ENCODE data around the gene DPF3. TPM values are rescaled to one million over a fixed set of nuclear protein-coding genes. Genes with fewer than 3 reads are reported as not detected.

The DPF3 gene
- total RNA-seq, 1 experiment from 2014 or later, result 1.9 TPM

GRCh38 chr14:72815430-72815829 is 78.5 kb downstream of the DPF3 start:
- H3K36me3 Mint-ChIP-seq (ENCODE audit: insufficient read depth, unreplicated experiment), result no peaks in the 10 kb centered on the region
- POLR2A ChIA-PET, result interaction anchor here (0.7 kb wide), 1 partner anchor 48 kb away, joined by 3 read pairs; no protein-coding TSS in a partner anchor
- intact Hi-C loops (cut with micrococcal nuclease), result no loop called here
- CTCF ChIA-PET, result interaction anchor here (0.6 to 0.7 kb wide), 2 partner anchors 59 to 1810 kb away, joined by 3 read pairs; no protein-coding TSS in a partner anchor
- no peak overlapping the region for H3K27ac Mint-ChIP-seq (ENCODE audit: low read depth, unreplicated experiment)
- no peak overlapping the region for H3K4me3 Mint-ChIP-seq (ENCODE audit: unreplicated experiment)
- DNase-seq (ENCODE audit: unreplicated experiment), result no peak
- BruUV-seq (replicated peaks), result no TSS peak
- H3K9me3 Mint-ChIP-seq (ENCODE audit: unreplicated experiment), result no peaks in the 10 kb centered on the region
- peaks cover 2% of the 10 kb centered on the region for H3K4me1 Mint-ChIP-seq (ENCODE audit: insufficient read depth, unreplicated experiment)
- no peaks in the 10 kb centered on the region for H3K27me3 Mint-ChIP-seq (ENCODE audit: insufficient read depth, unreplicated experiment)
- TF ChIP-seq CTCF (IDR thresholded peaks at IDR 0.05; ENCODE audit: unreplicated experiment), result no peak

- DNase-seq (ENCODE audit: unreplicated experiment), result no peak
- H3K36me3 Mint-ChIP-seq (ENCODE audit: insufficient read depth, unreplicated experiment), result no peaks in the 10 kb centered on the region
- no TSS peak for BruUV-seq (replicated peaks)
- TF ChIP-seq CTCF (IDR thresholded peaks at IDR 0.05; ENCODE audit: unreplicated experiment), result no peak
- H3K27me3 Mint-ChIP-seq (ENCODE audit: insufficient read depth, unreplicated experiment), result no peaks in the 10 kb centered on the region
- H3K9me3 Mint-ChIP-seq (ENCODE audit: unreplicated experiment), result no peaks in the 10 kb centered on the region
- intact Hi-C loops (cut with micrococcal nuclease), result no loop called here
- CTCF ChIA-PET, result interaction anchor here (0.6 kb wide), 1 partner anchor 1079 kb away, joined by 3 read pairs; no protein-coding TSS in a partner anchor
- POLR2A ChIA-PET, result interaction anchor here (0.6 kb wide), 1 partner anchor 112 kb away, joined by 3 read pairs; no protein-coding TSS in a partner anchor
- H3K4me3 Mint-ChIP-seq (ENCODE audit: unreplicated experiment), result no peak overlapping the region
- H3K27ac Mint-ChIP-seq (ENCODE audit: low read depth, unreplicated experiment), result no peak overlapping the region
- peaks cover 8% of the 10 kb centered on the region for H3K4me1 Mint-ChIP-seq (ENCODE audit: insufficient read depth, unreplicated experiment)
These were observed 81.5 kb downstream of the DPF3 start for GRCh38 chr14:72812292-72812851.

GRCh38 chr14:72810201-72810600 is 83.7 kb downstream of the DPF3 start:
- no peak overlapping the region for H3K4me3 Mint-ChIP-seq (ENCODE audit: unreplicated experiment)
- BruUV-seq (replicated peaks), result no TSS peak
- no peak for DNase-seq (ENCODE audit: unreplicated experiment)
- peaks cover 8% of the 10 kb centered on the region for H3K4me1 Mint-ChIP-seq (ENCODE audit: insufficient read depth, unreplicated experiment)
- no peaks in the 10 kb centered on the region for H3K36me3 Mint-ChIP-seq (ENCODE audit: insufficient read depth, unreplicated experiment)
- intact Hi-C loops (cut with micrococcal nuclease), result no loop called here
- ChIA-PET POLR2A (interaction anchor here (0.6 kb wide), 1 partner anchor 167 kb away, joined by 3 read pairs; no protein-coding TSS in a partner anchor), CTCF (no interaction called here)
- no peak overlapping the region for H3K27ac Mint-ChIP-seq (ENCODE audit: low read depth, unreplicated experiment)
- H3K27me3 Mint-ChIP-seq (ENCODE audit: insufficient read depth, unreplicated experiment), result no peaks in the 10 kb centered on the region
- no peaks in the 10 kb centered on the region for H3K9me3 Mint-ChIP-seq (ENCODE audit: unreplicated experiment)
- TF ChIP-seq CTCF (IDR thresholded peaks at IDR 0.05; ENCODE audit: unreplicated experiment), result no peak

- Mint-ChIP-seq H3K4me1 (ENCODE audit: insufficient read depth, unreplicated experiment) (peaks cover 8% of the 10 kb centered on the region), H3K27ac (ENCODE audit: low read depth, unreplicated experiment) (no peak overlapping the region), H3K36me3 (ENCODE audit: insufficient read depth, unreplicated experiment) (no peaks in the 10 kb centered on the region), H3K27me3 (ENCODE audit: insufficient read depth, unreplicated experiment) (no peaks in the 10 kb centered on the region), H3K9me3 (ENCODE audit: unreplicated experiment) (no peaks in the 10 kb centered on the region), H3K4me3 (ENCODE audit: unreplicated experiment) (no peak overlapping the region)
- ChIA-PET POLR2A (interaction anchor here (0.6 kb wide), 1 partner anchor 11 kb away, joined by 3 read pairs; no protein-coding TSS in a partner anchor), CTCF (interaction anchor here (0.7 to 1.5 kb wide), 2 partner anchors 10 to 554 kb away, joined by 3 to 4 read pairs; no protein-coding TSS in a partner anchor)
- no peak for TF ChIP-seq CTCF (IDR thresholded peaks at IDR 0.05; ENCODE audit: unreplicated experiment)
- DNase-seq (ENCODE audit: unreplicated experiment), result no peak
- intact Hi-C loops (cut with micrococcal nuclease), result no loop called here
- BruUV-seq (replicated peaks), result no TSS peak
These were observed 84.8 kb downstream of the DPF3 start for GRCh38 chr14:72809063-72809462.
